K562 (cell line): Measurements from ENCODE around the gene USP50. TPM values are rescaled to one million over a fixed set of nuclear protein-coding genes. Genes with fewer than 3 reads are reported as not detected.

Experiments used
- ATAC-seq: fragments of 200-7000 bp; cut with Tn5 transposase; 3 replicates; pipeline ENCODE4 v1.9.1; 2020; ENCODE audit warnings: moderate library complexity
- BruUV-seq: library from RNA; stranded (reverse); fragments of 400-500 nt; replicated peaks from 2 replicates; lab custom pipeline; 2021; lab: Mats Ljungman, UMichigan
- CTCF ChIA-PET: fragments of 300-600 bp; formaldehyde crosslinking; extraction: SDS; loops from one replicate; lab custom pipeline; 2021; ENCODE audit warnings: low intra/inter-chr PET ratio; lab: Yijun Ruan, JAX
- POLR2A ChIA-PET: fragments of 300-600, 350-650 bp; sonication (Branson Sonifier 250); formaldehyde crosslinking; extraction: SDS; loops from one replicate; lab custom pipeline; 2021; ENCODE audit warnings: antibody characterized with exemption, inconsistent platforms; lab: Yijun Ruan, JAX
- DNase-seq, 4 experiments: peaks; one replicate each; pipeline versions ENCODE4 v3.0.0 to v3.0.0-alpha.2; 2011 to 2018; ENCODE audit warnings: low spot score in 3 of 4, mixed read lengths in 3 of 4; ENCODE audit errors: extremely low read depth in 1 of 4
- FAIRE-seq: peaks from 2 replicates; lab custom pipeline; 2011; peaks lifted over from hg19 to GRCh38; lab: Jason Lieb, UNC
- H2AFZ ChIP-seq: 2 replicates; pipeline ENCODE4 v1.6.0; 2011; ENCODE audit warnings: low read depth, low read length, control low read depth, inconsistent platforms
- H3K27ac ChIP-seq: fragments of 200-600 bp; 3 replicates; pipeline ENCODE4 v1.8.0; 2011; ENCODE audit warnings: low read depth, mild to moderate bottlenecking, control low read depth, inconsistent platforms, low read length, moderate library complexity, mixed read lengths; ENCODE audit errors: extremely low read depth
- H3K27me3 ChIP-seq, 2 experiments: fragments of 300-600 bp in 1 of 2; 2 replicates in 1 of 2; 3 replicates in 1 of 2; pipeline versions ENCODE4 v1.6.0 to v1.8.0; 2011; ENCODE audit warnings: inconsistent platforms in 2 of 2, low read length in 2 of 2, mild to moderate bottlenecking in 1 of 2, mixed read lengths in 1 of 2, moderate library complexity in 1 of 2; ENCODE audit not compliant: control insufficient read depth in 2 of 2, insufficient read depth in 2 of 2
- H3K36me3 ChIP-seq: fragments of 300-600 bp; 3 replicates; pipeline ENCODE4 v1.8.0; 2011; ENCODE audit warnings: mild to moderate bottlenecking, low read length, inconsistent platforms; ENCODE audit not compliant: control insufficient read depth, insufficient read depth
- H3K4me1 ChIP-seq, 2 experiments: fragments of 200-600 bp in 1 of 2; replicated peaks in 1 of 2; 2 replicates in 1 of 2; 3 replicates in 1 of 2; pipeline versions ENCODE4 v1.5.1 to v1.8.0; 2011; ENCODE audit warnings: inconsistent platforms in 2 of 2, low read length in 2 of 2, mild to moderate bottlenecking in 1 of 2, mixed read lengths in 1 of 2, moderate library complexity in 1 of 2; ENCODE audit not compliant: control insufficient read depth in 2 of 2, insufficient read depth in 2 of 2
- H3K4me2 ChIP-seq: 2 replicates; pipeline ENCODE4 v1.6.1; 2011; ENCODE audit warnings: low read length, control low read depth, inconsistent platforms, mixed read lengths; ENCODE audit not compliant: insufficient read depth
- H3K4me3 ChIP-seq: fragments of 200-600 bp; sonication (generic), shearing (Covaris generic); 2 replicates; pipeline ENCODE4 v1.5.1; 2016; ENCODE audit warnings: control low read depth, inconsistent platforms
- H3K79me2 ChIP-seq: fragments of 200-600 bp; 3 replicates; pipeline ENCODE4 v1.8.0; 2011; ENCODE audit warnings: low read length, inconsistent platforms; ENCODE audit not compliant: control insufficient read depth, insufficient read depth
- H3K9ac ChIP-seq, 2 experiments: 2 replicates each; pipeline versions ENCODE4 v1.6.0 to v1.6.1; 2011; ENCODE audit warnings: low read depth in 2 of 2, low read length in 2 of 2, control low read depth in 1 of 2, inconsistent platforms in 1 of 2, mild to moderate bottlenecking in 1 of 2, mixed read lengths in 1 of 2; ENCODE audit not compliant: insufficient read depth in 1 of 2
- H3K9me1 ChIP-seq: one replicate; pipeline ENCODE4 v1.6.0; 2011; ENCODE audit warnings: inconsistent platforms, mild to moderate bottlenecking, low read length, moderate library complexity; ENCODE audit not compliant: control insufficient read depth, insufficient read depth
- H3K9me3 ChIP-seq: replicated peaks from 2 replicates; pipeline ENCODE4 v1.5.1; 2011; ENCODE audit warnings: low read depth, low read length, inconsistent platforms; ENCODE audit not compliant: control insufficient read depth, insufficient read depth
- H4K20me1 ChIP-seq: replicated peaks from 2 replicates; pipeline ENCODE4 v1.6.1; 2011; ENCODE audit warnings: low read length, inconsistent platforms, mixed read lengths; ENCODE audit not compliant: control insufficient read depth, insufficient read depth
- ATF4 ChIP-seq: fragments of 450-650 bp; formaldehyde crosslinking; IDR thresholded peaks from 2 replicates; pipeline ENCODE4 v1.4.0; 2022; ENCODE audit warnings: mild to moderate bottlenecking, moderate library complexity
- BACH1 ChIP-seq: fragments of 200-800 bp; sonication (Bioruptor generic); IDR thresholded peaks from 2 replicates; pipeline ENCODE4 v1.6.1; 2016; ENCODE audit warnings: missing genetic modification characterization, missing compliant biosample characterization
- BRF2 ChIP-seq: IDR thresholded peaks from 3 replicates; pipeline ENCODE4 v1.6.1; 2011; ENCODE audit warnings: borderline replicate concordance, mild to moderate bottlenecking; ENCODE audit not compliant: insufficient read length, insufficient read depth
- CBFA2T3 ChIP-seq: fragments of 450-650 bp; IDR thresholded peaks from 2 replicates; pipeline ENCODE4 v1.6.1; 2017
- CC2D1A ChIP-seq: fragments of 450-650 bp; IDR thresholded peaks from 2 replicates; pipeline ENCODE4 v1.6.1; 2017; ENCODE audit warnings: mild to moderate bottlenecking
- E2F6 ChIP-seq, 2 experiments: IDR thresholded peaks; 2 replicates each; pipeline ENCODE4 v1.6.1; 2011; ENCODE audit warnings: borderline replicate concordance in 1 of 2, control low read depth in 1 of 2, low read depth in 1 of 2, low read length in 1 of 2, mild to moderate bottlenecking in 1 of 2, mixed read lengths in 1 of 2, moderate library complexity in 1 of 2; ENCODE audit not compliant: insufficient read depth in 1 of 2, insufficient read length in 1 of 2, poor library complexity in 1 of 2, severe bottlenecking in 1 of 2; ENCODE audit errors: extremely low read depth in 1 of 2
- FOXM1 ChIP-seq, 2 experiments: fragments of 450-650 bp in 1 of 2; sonication (generic) in 1 of 2; formaldehyde crosslinking in 1 of 2; IDR thresholded peaks; 2 replicates each; pipeline versions ENCODE4 v1.6.1 to v1.9.0; 2017 to 2022; ENCODE audit warnings: low read depth in 2 of 2, mild to moderate bottlenecking in 2 of 2, missing genetic modification reagents in 1 of 2, moderate library complexity in 1 of 2
- FOXP1 ChIP-seq: sonication (generic); formaldehyde crosslinking; IDR thresholded peaks from 2 replicates; pipeline ENCODE4 v1.8.0; 2022; ENCODE audit warnings: mild to moderate bottlenecking, missing genetic modification reagents
- NCOA1 ChIP-seq: fragments of 450-650 bp; IDR thresholded peaks from 2 replicates; pipeline ENCODE4 v1.6.1; 2016; ENCODE audit warnings: low read depth
- NFIX ChIP-seq: fragments of 250-450 bp; sonication (Bioruptor Pico); IDR thresholded peaks from 2 replicates; pipeline ENCODE4 v1.4.0; 2020; ENCODE audit warnings: low read depth, mild to moderate bottlenecking, moderate library complexity
- POLR2AphosphoS2 ChIP-seq: IDR thresholded peaks from 2 replicates; pipeline ENCODE4 v1.6.1; 2012; ENCODE audit warnings: low read length, improper control_type of control experiment
- RBFOX2 ChIP-seq: fragments of 200-400 bp; formaldehyde crosslinking; IDR thresholded peaks from 2 replicates; pipeline ENCODE4 v1.6.1; 2017; ENCODE audit warnings: low read depth, mild to moderate bottlenecking, low read length, moderate library complexity
- SMAD4 ChIP-seq: fragments of 250-450 bp; sonication (Bioruptor Pico); conservative IDR thresholded peaks from 2 replicates; pipeline ENCODE4 v1.8.0; 2021; ENCODE audit warnings: inconsistent platforms, mild to moderate bottlenecking, moderate library complexity
- SNAPC5 ChIP-seq: fragments of 250-450 bp; sonication (Bioruptor Pico); IDR thresholded peaks from 2 replicates; pipeline ENCODE4 v1.8.0; 2021; ENCODE audit warnings: moderate library complexity, mild to moderate bottlenecking, inconsistent platforms
- TAL1 ChIP-seq: fragments of 450-650 bp; IDR thresholded peaks from 2 replicates; pipeline ENCODE4 v1.6.1; 2016; ENCODE audit warnings: mild to moderate bottlenecking
- TCF7 ChIP-seq: sonication (generic); IDR thresholded peaks from 2 replicates; pipeline ENCODE4 v1.6.1; 2016; ENCODE audit warnings: antibody characterized with exemption, borderline replicate concordance
- TEAD4 ChIP-seq, 2 experiments: sonication (generic) in 1 of 2; formaldehyde crosslinking in 1 of 2; IDR thresholded peaks; 2 replicates each; pipeline versions ENCODE4 v1.6.1 to v1.8.0; 2012 to 2022; ENCODE audit warnings: borderline replicate concordance in 1 of 2, inconsistent platforms in 1 of 2, low read length in 1 of 2, mild to moderate bottlenecking in 1 of 2, missing genetic modification reagents in 1 of 2
- ZC3H11A ChIP-seq: IDR thresholded peaks from 2 replicates; pipeline ENCODE4 v1.6.1; 2012; ENCODE audit warnings: low read depth, low read length, improper control_type of control experiment
- ZNF3 ChIP-seq: fragments of 250-450 bp; sonication (Bioruptor Pico); IDR thresholded peaks from 2 replicates; pipeline ENCODE4 v1.5.0; 2021; ENCODE audit warnings: mild to moderate bottlenecking, moderate library complexity
- ZNF586 ChIP-seq: fragments of 450-650 bp; formaldehyde crosslinking; conservative IDR thresholded peaks from 2 replicates; pipeline ENCODE4 v1.4.0; 2020; ENCODE audit warnings: mild to moderate bottlenecking, moderate library complexity
- ZNF766 ChIP-seq: fragments of 200-800 bp; sonication (Bioruptor generic); conservative IDR thresholded peaks from 2 replicates; pipeline ENCODE4 v1.6.1; 2016; ENCODE audit warnings: missing genetic modification characterization, missing compliant biosample characterization
- WGBS: fragments of 100-300 bp; shearing (Covaris generic); methylation state at CpG from one replicate; pipeline ENCODE4 v1.1.6; 2016; ENCODE audit warnings: low coverage, mixed read lengths; ENCODE audit not compliant: insufficient coverage; ENCODE audit errors: missing lambda C conversion rate; 5-methylcytosine and 5-hydroxymethylcytosine counted together
- in situ Hi-C: fragments of 300-500 bp; cut with MboI; formaldehyde crosslinking; loops from 4 replicates; pipeline ENCODE4 v1.15.0; 2018; ENCODE audit warnings: inconsistent platforms, mixed read lengths
- intact Hi-C: fragments of 100-400 bp; cut with micrococcal nuclease; formaldehyde crosslinking; loops from 2 replicates; pipeline ENCODE4 v1.14.2; 2022
- polyA plus RNA-seq, 8 experiments: library from polyadenylated mRNA; depleted of rRNA in 4 of 8; stranded (reverse) in 5 of 8; unstranded in 3 of 8; fragments of >200 nt; fragmentation: Nextera tagmentation in 2 of 8; fragmentation: Illumina TruSeq in 1 of 8; extraction: Ambion mirVana in 2 of 8; extraction: Trizol in 1 of 8; gene quantifications; 2 replicates each; pipeline versions ENCODE4 v1.2.1 to v1.2.3, GENCODE V29; 2011 to 2014; ENCODE audit warnings: inconsistent platforms in 1 of 8, missing spikeins in 1 of 8
- total RNA-seq, 7 experiments: library from RNA; depleted of rRNA in 6 of 7; stranded (reverse); fragments of >200 nt in 6 of 7; fragmentation: Illumina TruSeq in 2 of 7; extraction: Trizol in 2 of 7; gene quantifications; 2 replicates each; pipeline versions ENCODE4 v1.2.1 to v1.2.3, GENCODE V29; 2011 to 2021; ENCODE audit warnings: low replicate concordance in 1 of 7

USP50 gene
- total and polyA plus RNA-seq, 9 of the 15 experiments (the other 6 are each of a cell fraction or from before 2014, with no cell fraction given) = not detected

- peak overlapping the region in 1 of 2 experiments; percentile 36; a peak in 2 of 4 replicates for H3K9ac ChIP-seq
- intact Hi-C loops = no loop called here
- H3K9me1 ChIP-seq = no peaks in the 10 kb centered on the region
- 0 out of 2 replicates have a peak overlapping the region, but pooled peaks have one; percentile 22 for H2AFZ ChIP-seq
- H3K4me1 ChIP-seq = peaks cover 13 to 14% of the 10 kb centered on the region in 2 experiments; a peak in 3 of 5 replicates
- no peaks in the 10 kb centered on the region; the same call in 2 of the 3 replicates for H3K79me2 ChIP-seq
- CTCF ChIA-PET = no interaction called here
- no peak overlapping the region for H3K4me3 ChIP-seq
- BruUV-seq = no TSS peak
- no peaks in the 10 kb centered on the region for H4K20me1 ChIP-seq
- peak overlapping the region; percentile 17; the same call in 1 of the 2 replicates for H3K4me2 ChIP-seq
- H3K27me3 ChIP-seq = no peaks in the 10 kb centered on the region
- POLR2A ChIA-PET = no interaction called here
- in situ Hi-C loops = no loop called here
- ATAC-seq (peak; percentile 75), DNase-seq (peak; percentile 55 to 63 (median 60)), FAIRE-seq (peak; percentile 78)
- no peaks in the 10 kb centered on the region for H3K9me3 ChIP-seq
- WGBS = 0% methylated on average over 2 of the region's 2 CpGs
- H3K27ac ChIP-seq = peak overlapping the region; percentile 42; the same call in 2 of the 3 replicates
- H3K36me3 ChIP-seq = peaks cover 87% of the 10 kb centered on the region
- TF ChIP-seq CC2D1A (peak; percentile 74; the same call in 1 of the 2 replicates), BRF2 (no peak), ZNF3 (CRISPR knock-in tag) (no peak), NCOA1 (peak; percentile 51; the same call in 1 of the 2 replicates), TAL1 (peak; percentile 96), BACH1 (tag) (no peak), SNAPC5 (no peak), ZC3H11A (no peak), E2F6 (IDR thresholded peaks at IDR 0.05; ENCODE audit: borderline replicate concordance in 1 of 2, extremely low read depth in 1 of 2, insufficient read depth in 1 of 2, insufficient read length in 1 of 2, low read depth in 1 of 2, low read length in 1 of 2, poor library complexity in 1 of 2, severe bottlenecking in 1 of 2) (no peak), CBFA2T3 (peak; percentile 95), POLR2AphosphoS2 (no peak), TEAD4 (IDR thresholded peaks at IDR 0.05; ENCODE audit: low read length) (peak; percentile 97), TEAD4 (CRISPR knock-in tag; IDR thresholded peaks at IDR 0.05; ENCODE audit: borderline replicate concordance) (no peak), SMAD4 (no peak), FOXP1 (CRISPR knock-in tag) (no peak), ZNF766 (CRISPR knock-in tag) (no peak), FOXM1 (IDR thresholded peaks at IDR 0.05; ENCODE audit: low read depth) (peak; percentile 85), FOXM1 (CRISPR knock-in tag; IDR thresholded peaks at IDR 0.05; ENCODE audit: low read depth) (no peak), RBFOX2 (no peak), NFIX (CRISPR knock-in tag) (no peak), TCF7 (no peak), ATF4 (CRISPR knock-in tag) (no peak), ZNF586 (no peak)
These were observed 47.8 kb upstream of the USP50 start for GRCh38 chr15:50594311-50594710.
